GM18499 (cell line): ENCODE data around the gene KIF9.
"Not testable (repeated sequence)": the region's sequence is repeated elsewhere in the genome, so short reads cannot be mapped to it uniquely, and the experiment has no call there.

Source experiments
- ATAC-seq: cut with Tn5 transposase; IDR thresholded peaks from one replicate; pipeline ENCODE4 v1.9.1; 2021; ENCODE audit warnings: moderate number of reproducible peaks; ENCODE audit not compliant: insufficient read depth, unreplicated experiment

Gene KIF9

DNA sequence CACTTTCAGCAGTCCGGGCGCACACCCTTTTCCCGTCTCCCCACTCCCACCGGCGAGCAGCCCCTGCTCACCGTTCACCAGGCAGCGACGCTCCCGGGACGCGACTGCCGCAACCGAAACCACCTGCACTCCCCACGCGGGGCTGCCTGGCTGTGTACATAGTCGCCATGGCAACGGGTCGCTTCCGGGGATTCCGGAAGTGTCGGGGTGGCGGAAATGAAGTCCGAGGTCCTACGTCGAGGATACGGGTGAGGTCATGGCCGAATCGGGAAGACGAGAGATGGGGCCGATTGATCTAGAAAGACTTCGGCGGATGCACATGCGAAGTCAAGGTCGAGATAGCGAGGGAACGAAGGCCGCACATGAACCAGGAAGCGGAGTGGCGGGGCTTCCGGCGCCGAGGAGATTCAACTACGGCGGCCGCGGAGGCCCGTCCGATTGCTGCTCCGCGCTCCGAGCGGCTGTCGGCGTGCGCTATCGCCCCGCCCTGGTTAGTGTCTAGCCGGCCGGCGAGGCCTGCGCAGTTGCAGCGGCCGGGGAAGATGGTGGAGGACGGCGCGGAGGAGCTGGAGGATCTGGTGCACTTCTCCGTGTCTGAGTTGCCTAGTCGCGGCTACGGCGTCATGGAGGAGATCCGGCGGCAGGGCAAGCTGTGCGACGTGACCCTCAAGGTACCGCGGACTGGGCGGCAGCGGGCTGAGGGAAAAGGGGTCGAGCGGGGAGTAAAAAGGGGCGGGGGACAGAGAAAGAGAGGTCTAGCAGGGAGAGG is at the start of gene KIF9, which contains the start of gene KLHL18:
Gene KIF9, minus strand, starts transcription at position 376 of the 769 bp plus-strand sequence. CDS start 5,425 bp downstream, outside the sequence.
Gene KLHL18, plus strand, starts transcription at position 521 of the 769 bp plus-strand sequence. Its CDS starts 22 bp downstream, at position 543.
- ATAC-seq: peak; percentile 37

GRCh38 chr3:47324278-47324865 is 41.8 kb upstream of the KIF9 start:
- ATAC-seq: no peak

- no peak for ATAC-seq
Observed at GRCh38 chr3:47323431-47324277, 41.1 kb upstream of the KIF9 start.

DNA sequence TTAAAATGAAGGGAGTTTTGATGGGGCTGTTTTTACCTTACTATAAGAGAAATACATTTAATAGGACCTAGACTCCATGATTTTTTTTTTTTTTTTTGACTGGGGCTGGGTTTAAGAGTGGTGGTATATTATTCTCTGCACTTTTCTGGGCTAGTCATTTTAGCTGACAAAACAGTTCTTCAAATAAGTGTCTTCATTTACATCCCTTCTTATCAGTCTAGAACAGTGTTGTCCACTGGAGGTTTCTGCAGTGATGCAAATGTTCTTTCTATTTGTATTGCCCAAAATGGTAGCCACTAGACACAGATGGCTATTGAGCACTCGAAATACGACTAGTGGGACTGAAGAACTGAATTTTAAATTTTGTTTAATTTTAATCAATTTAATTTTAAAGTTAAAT is 37.4 kb upstream of the KIF9 start:
- no peak for ATAC-seq

DNA sequence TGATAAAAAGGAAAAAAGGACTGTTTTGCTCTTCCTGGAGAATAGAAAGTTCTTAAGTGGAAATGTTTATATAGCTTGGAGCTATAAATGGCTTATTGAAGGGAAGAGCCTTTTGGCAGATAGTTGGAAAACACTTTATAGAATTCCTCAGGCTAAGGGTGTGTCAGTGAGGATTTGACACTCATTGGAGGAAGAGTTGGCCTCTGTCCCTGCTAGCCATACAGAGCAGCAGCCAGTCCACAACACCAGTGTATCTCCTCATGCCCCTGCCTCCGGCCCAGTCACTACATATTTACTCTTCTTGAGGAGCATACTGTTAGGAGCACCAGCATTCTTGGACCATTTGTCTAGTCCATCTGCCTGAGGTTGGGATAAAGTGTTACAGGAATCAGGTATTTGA is 36.3 kb upstream of the KIF9 start:
- no peak for ATAC-seq

GRCh38 chr3:47316151-47316550 is 33.6 kb upstream of the KIF9 start:
- ATAC-seq: not testable (repeated sequence)

DNA sequence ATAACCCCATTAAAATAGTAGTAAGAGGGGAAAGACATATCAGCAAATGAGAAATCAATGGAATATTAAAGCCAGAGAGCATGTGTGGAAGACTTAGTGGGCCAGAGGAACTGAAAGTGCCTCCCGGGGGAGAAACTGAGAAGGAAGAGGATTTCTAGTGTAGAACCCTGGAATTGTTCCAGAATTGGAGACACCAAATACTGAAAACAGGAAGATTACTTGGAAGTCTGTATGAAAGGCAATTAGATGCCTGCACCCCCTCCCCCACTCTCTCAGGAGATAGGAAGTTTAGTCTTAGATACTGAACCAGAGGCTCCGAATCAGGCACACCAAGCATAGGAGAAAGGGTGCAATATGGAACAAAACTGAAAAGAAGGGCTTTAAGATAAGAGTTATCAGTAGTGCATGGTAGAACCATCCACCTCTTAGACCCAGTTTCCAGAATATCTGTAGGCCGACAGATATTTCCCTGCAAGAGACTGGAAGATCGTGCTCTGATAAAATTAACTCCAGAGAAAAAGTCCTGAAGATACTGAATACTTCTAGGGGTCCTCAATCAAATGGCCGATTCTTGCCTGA is 32.6 kb upstream of the KIF9 start:
- ATAC-seq: no peak

DNA sequence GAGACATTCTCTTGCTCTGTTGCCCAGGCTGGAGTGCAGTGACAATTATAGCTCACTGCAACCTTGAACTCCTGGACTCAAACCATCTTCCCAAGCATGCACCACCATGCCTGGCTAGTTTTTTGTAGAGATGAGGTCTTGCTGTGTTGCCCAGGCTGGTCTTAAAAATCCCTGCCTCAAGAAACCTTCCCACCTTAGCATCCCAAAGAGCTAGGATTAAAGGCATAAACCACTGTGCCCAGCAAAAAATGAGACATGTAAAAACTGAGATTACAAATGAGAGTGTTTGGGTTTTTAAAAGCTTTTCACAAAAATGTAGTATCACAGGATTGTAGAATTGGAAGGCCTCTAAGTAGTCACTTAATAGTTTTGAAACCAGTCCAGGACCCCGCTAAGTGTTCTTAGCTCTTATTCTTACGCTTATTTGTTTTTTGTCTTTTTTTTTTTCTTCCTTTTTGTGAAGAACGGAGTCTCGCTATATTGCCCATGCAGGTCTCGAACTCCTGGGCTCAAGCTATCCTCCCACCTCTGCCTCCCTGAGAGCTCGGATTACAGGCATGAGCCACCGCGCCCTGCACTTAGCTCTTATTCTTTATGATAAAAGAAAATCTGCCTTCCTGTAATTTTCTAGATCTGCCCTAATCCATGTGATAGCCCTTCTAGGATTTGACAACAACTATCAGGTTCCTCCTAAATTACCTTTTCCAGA is 31.6 kb upstream of the KIF9 start:
- no peak for ATAC-seq

GRCh38 chr3:47313341-47314055 is 30.9 kb upstream of the KIF9 start:
- ATAC-seq: no peak

GRCh38 chr3:47310391-47310790 is 27.8 kb upstream of the KIF9 start:
- ATAC-seq: no peak

GRCh38 chr3:47309231-47309630 is 26.6 kb upstream of the KIF9 start:
- ATAC-seq: not testable (repeated sequence)

DNA sequence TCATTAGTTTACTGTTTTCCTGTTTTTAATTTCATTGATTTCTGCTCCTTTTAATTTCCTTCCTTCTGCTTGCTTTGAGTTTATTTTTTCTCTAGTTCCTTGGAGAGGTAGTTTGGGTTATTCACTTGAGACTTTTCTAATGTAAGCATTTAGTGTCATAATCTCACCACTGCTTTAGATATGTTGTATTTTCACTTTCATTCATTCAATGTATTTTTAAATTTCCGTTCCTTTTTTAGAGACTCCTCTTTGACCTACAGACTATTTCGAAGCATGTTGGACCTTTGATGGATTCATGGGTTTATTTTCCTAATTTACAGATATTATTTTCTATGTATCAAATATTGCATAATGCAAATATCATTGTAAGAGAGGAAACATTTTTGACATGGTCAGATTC is 23.4 kb upstream of the KIF9 start:
- no peak for ATAC-seq

DNA sequence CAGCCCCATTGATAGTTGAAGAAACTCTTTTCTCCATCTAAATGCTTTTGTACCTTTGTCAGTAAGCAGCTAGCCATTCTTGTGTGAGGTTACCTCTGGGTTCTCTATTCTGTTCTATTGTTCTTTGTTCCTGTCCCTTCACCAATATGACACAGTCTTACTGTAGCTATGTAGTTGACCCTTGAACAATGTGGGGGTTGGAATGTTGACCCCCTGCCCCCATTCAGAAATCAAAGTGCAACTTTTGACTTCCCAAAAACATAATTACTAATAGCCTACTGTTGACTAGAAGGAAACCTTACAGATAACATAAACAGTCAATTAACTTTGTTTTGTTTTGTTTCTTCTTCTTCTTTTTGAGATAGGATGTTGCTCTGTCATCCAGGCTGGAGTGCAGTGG is 18.9 kb upstream of the KIF9 start:
- no peak for ATAC-seq

DNA sequence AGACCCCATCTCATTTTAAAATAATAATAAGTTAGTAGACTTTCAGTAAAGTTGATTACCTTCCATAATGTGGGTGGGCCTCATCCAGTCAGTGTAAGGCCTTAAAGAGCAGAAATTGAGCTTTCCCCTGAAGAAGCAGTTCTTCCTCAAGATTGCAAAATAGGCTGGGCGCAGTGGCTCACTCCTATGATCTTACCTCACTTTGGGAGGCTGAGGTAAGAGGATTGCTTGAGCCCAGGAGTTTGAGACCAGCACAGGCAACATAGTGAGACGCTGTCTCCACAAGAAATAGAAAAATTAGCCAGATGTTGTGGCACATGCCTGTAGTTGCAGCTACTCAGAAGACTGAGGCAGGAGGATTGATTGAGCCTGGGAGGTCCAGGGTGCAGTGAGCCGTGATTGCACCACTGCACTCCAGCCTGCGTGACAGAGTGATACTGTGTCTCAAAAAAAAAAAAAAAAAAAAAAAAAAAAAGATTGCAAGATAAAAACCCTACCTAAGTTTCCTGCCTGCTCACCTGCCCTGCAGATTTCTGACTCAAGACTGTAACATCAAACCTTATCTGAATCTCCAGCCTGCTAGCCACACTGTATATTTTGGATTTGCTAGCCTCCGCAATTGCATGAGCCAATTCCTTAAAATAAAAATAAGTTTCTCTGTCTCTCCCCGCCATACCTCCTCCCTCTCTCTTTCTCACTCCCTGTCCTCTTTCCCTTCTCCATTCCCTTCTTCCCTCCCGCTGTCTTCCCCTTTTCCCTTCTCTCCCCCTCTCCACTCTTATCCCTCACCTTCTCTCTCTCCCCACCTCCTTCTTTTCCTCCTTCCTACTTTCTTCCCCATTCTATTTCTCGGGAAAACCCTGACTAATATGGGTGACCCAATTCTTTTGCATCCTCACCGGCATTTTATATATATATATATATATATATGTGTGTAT is 17.1 kb upstream of the KIF9 start:
- ATAC-seq: no peak

GRCh38 chr3:47298439-47298838 is 15.8 kb upstream of the KIF9 start:
- no peak for ATAC-seq

- ATAC-seq: no peak
Observed at GRCh38 chr3:47296562-47297302, 14.1 kb upstream of the KIF9 start.

- no peak for ATAC-seq
Observed at GRCh38 chr3:47295976-47296375, 13.4 kb upstream of the KIF9 start.

DNA sequence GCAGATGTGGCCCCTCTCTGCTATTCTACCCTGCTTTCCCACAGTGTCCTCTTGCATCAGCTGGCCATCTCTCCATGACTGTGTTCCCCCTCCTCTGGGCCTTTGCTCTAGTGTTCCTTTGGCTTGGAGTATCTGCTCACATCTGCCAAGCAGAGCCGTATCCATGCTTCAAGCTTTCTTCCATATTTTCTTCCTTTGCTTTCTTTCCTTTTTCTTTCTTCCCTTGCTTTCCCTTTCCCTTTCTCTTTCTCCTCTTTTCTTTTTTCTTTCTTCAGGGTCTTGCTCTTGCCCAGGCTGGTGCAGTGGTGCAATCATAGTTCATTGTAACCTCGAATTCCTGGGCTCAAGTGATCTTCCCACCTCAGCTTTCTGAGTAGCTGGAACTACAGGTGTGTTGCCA is 12.7 kb upstream of the KIF9 start:
- ATAC-seq: no peak
